Activated effector memory CD4-positive, alpha-beta T cell treated with Interleukin-2 at 50 U/mL for 16 hours (primary cell): Measurements from ENCODE around the gene TPO.

Experiments used
- DNase-seq: peaks from one replicate; pipeline ENCODE4 v3.0.0-alpha.2; 2020

The TPO gene

GRCh38 chr2:1586923-1587840 is 173.9 kb downstream of the TPO start:
- no peak for DNase-seq

GRCh38 chr2:1588051-1588977 is 175.1 kb downstream of the TPO start:
- no peak for DNase-seq

GRCh38 chr2:1588978-1589621 is 175.8 kb downstream of the TPO start:
- DNase-seq = no peak

- no peak for DNase-seq
Observed at GRCh38 chr2:1590596-1591460, 177.6 kb downstream of the TPO start.

GRCh38 chr2:1591461-1591770 is 178.2 kb downstream of the TPO start:
- no peak for DNase-seq
